ENCODE results near the gene HIVEP1. TPM values are rescaled to one million over a fixed set of nuclear protein-coding genes. Genes with fewer than 3 reads are reported as not detected.

Gene HIVEP1
- total RNA-seq, 2 donors from 2014 or later = 35.2 to 38.0 TPM

GRCh38 chr6:12060780-12061609 is 48.9 kb downstream of the HIVEP1 start:
- no peak for DNase-seq (ENCODE audit: low spot score)
- no peaks in the 10 kb centered on the region for H3K4me1 ChIP-seq (replicated peaks)
- no peaks in the 10 kb centered on the region for H3K9me3 ChIP-seq
- 46% methylated on average over 15 of the region's 15 CpGs for WGBS
- H3K27me3 ChIP-seq (replicated peaks; ENCODE audit: insufficient read depth) = no peaks in the 10 kb centered on the region
- intact Hi-C loops (cut with DNase I) = no loop called here
- H3K27ac ChIP-seq = no peak overlapping the region
- H3K4me3 ChIP-seq = no peak overlapping the region
- TF ChIP-seq, protein P1, sequence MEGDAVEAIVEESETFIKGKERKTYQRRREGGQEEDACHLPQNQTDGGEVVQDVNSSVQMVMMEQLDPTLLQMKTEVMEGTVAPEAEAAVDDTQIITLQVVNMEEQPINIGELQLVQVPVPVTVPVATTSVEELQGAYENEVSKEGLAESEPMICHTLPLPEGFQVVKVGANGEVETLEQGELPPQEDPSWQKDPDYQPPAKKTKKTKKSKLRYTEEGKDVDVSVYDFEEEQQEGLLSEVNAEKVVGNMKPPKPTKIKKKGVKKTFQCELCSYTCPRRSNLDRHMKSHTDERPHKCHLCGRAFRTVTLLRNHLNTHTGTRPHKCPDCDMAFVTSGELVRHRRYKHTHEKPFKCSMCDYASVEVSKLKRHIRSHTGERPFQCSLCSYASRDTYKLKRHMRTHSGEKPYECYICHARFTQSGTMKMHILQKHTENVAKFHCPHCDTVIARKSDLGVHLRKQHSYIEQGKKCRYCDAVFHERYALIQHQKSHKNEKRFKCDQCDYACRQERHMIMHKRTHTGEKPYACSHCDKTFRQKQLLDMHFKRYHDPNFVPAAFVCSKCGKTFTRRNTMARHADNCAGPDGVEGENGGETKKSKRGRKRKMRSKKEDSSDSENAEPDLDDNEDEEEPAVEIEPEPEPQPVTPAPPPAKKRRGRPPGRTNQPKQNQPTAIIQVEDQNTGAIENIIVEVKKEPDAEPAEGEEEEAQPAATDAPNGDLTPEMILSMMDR (IDR thresholded peaks at IDR 0.05) = no peak
- TF ChIP-seq POLR2AphosphoS5 (IDR thresholded peaks at IDR 0.05) (no peak), POLR2A (IDR thresholded peaks at IDR 0.05) (no peak)
- H3K36me3 ChIP-seq = no peaks in the 10 kb centered on the region

- no peak for DNase-seq (ENCODE audit: low spot score)
- H3K27ac ChIP-seq = no peak overlapping the region
- 97% methylated on average over 5 of the region's 5 CpGs for WGBS
- no peaks in the 10 kb centered on the region for H3K4me1 ChIP-seq (replicated peaks)
- no peaks in the 10 kb centered on the region for H3K36me3 ChIP-seq
- no peaks in the 10 kb centered on the region for H3K9me3 ChIP-seq
- H3K4me3 ChIP-seq = no peak overlapping the region
- H3K27me3 ChIP-seq (replicated peaks; ENCODE audit: insufficient read depth) = no peaks in the 10 kb centered on the region
- intact Hi-C loops (cut with DNase I) = no loop called here
- TF ChIP-seq POLR2A (IDR thresholded peaks at IDR 0.05) (no peak), POLR2AphosphoS5 (IDR thresholded peaks at IDR 0.05) (no peak)
- TF ChIP-seq, protein P1 (IDR thresholded peaks at IDR 0.05) = no peak
Observed at GRCh38 chr6:12062605-12063004, 50.5 kb downstream of the HIVEP1 start.

DNA sequence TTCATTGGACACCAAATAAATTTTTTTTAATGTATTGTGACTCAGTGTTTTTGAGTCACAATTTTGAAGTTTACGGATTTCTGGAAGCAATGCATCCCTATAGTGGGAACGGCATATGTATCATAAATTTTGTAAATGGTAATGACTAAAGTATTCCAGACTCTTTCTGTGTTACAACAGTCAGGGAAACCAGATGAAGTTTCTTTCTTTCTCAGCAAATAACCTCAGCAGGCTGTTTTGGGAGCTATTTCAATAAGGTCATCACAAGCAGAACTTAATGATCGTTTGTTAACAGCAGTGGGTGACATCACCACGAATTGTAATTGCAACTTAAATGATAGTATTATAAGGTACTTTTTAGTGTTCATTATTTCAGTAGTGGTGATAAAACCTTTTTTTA is 52.0 kb downstream of the HIVEP1 start:
- WGBS = 74% methylated on average over 4 of the region's 4 CpGs
- no peak overlapping the region for H3K4me3 ChIP-seq
- TF ChIP-seq POLR2A (IDR thresholded peaks at IDR 0.05) = no peak
- TF ChIP-seq, protein P1 (IDR thresholded peaks at IDR 0.05) = no peak
- no peak for TF ChIP-seq POLR2AphosphoS5 (IDR thresholded peaks at IDR 0.05)
- intact Hi-C loops (cut with DNase I) = no loop called here
- H3K27ac ChIP-seq = no peak overlapping the region
- no peaks in the 10 kb centered on the region for H3K27me3 ChIP-seq (replicated peaks; ENCODE audit: insufficient read depth)
- DNase-seq (ENCODE audit: low spot score) = no peak
- H3K36me3 ChIP-seq = no peaks in the 10 kb centered on the region
- H3K4me1 ChIP-seq (replicated peaks) = no peaks in the 10 kb centered on the region
- H3K9me3 ChIP-seq = no peaks in the 10 kb centered on the region

GRCh38 chr6:12064538-12065071 is 52.5 kb downstream of the HIVEP1 start:
- intact Hi-C loops (cut with DNase I) = no loop called here
- H3K4me3 ChIP-seq = no peak overlapping the region
- WGBS = 95% methylated on average over 3 of the region's 3 CpGs
- no peak overlapping the region for H3K27ac ChIP-seq
- no peaks in the 10 kb centered on the region for H3K4me1 ChIP-seq (replicated peaks)
- H3K9me3 ChIP-seq = no peaks in the 10 kb centered on the region
- TF ChIP-seq, protein P1 (IDR thresholded peaks at IDR 0.05) = no peak
- TF ChIP-seq POLR2A (IDR thresholded peaks at IDR 0.05) (no peak), POLR2AphosphoS5 (IDR thresholded peaks at IDR 0.05) (no peak)
- no peak for DNase-seq (ENCODE audit: low spot score)
- H3K27me3 ChIP-seq (replicated peaks; ENCODE audit: insufficient read depth) = no peaks in the 10 kb centered on the region
- H3K36me3 ChIP-seq = no peaks in the 10 kb centered on the region

Data from prostate gland (tissue), 2 donors.